MM.1S (cell line): ENCODE results near the gene URB1.

Experiments used
- CTCF ChIP-seq: fragments of 300-600 bp; sonication (generic); IDR thresholded peaks from 2 replicates; pipeline ENCODE4 v1.5.1; 2016; ENCODE audit warnings: antibody characterized with exemption, low read length, mixed read lengths
- EZH2 ChIP-seq: fragments of 300-600 bp; sonication (generic); optimal IDR thresholded peaks from 2 replicates; pipeline ENCODE3; 2017; ENCODE audit warnings: low read depth, mild to moderate bottlenecking, antibody characterized with exemption, low read length, mixed read lengths
- EZH2phosphoT487 ChIP-seq: fragments of 300-600 bp; sonication (generic); IDR thresholded peaks from 2 replicates; pipeline ENCODE4 v1.6.1; 2018; ENCODE audit warnings: antibody characterized with exemption, low read length

DNA sequence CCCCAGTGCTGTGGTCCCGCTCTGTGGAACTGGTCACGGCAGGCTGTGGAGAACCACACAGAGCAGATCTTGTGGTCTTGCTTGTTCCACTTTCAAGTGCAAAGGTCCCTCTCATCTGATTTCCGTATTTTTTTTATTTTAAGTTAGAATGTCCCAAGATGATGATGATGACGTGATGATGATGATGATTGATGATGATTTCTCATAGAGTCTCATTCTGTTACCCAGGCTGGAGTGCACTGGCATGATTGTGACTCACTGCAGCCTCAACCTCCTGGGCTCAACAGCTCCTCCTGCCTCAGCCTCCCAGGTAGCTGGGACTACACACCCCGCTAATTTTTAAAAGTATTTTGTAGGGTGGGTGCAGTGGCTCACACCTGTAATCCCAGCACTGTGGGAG, 31.9 kb upstream of the URB1 start:
- no peak for TF ChIP-seq CTCF
- no peak for TF ChIP-seq EZH2
- TF ChIP-seq EZH2phosphoT487 = no peak
